Vagina (tissue), 2 donors: ENCODE results near the gene EHD1. TPM values are rescaled to one million over a fixed set of nuclear protein-coding genes. Genes with fewer than 3 reads are reported as not detected.

Source experiments
- DNase-seq, 2 donors: peaks; one replicate each; pipeline ENCODE4 v3.0.0-alpha.2; 2017; ENCODE audit errors: extremely low spot score in 2 of 2
- H3K27ac ChIP-seq: fragments of 200-600 bp; sonication (generic); one replicate; pipeline ENCODE4 v1.5.1; 2019
- H3K27me3 ChIP-seq: fragments of 200-600 bp; sonication (generic); one replicate; pipeline ENCODE4 v1.5.1; 2019
- H3K36me3 ChIP-seq, 2 donors: fragments of 200-600 bp; sonication (generic); one replicate each; pipeline ENCODE4 v1.5.1; 2017 to 2019
- H3K4me1 ChIP-seq: fragments of 200-600 bp; sonication (generic); one replicate; pipeline ENCODE4 v1.5.1; 2019
- H3K4me3 ChIP-seq, 2 donors: fragments of 200-600 bp; sonication (generic); 1 replicate in 1 of 2; 2 replicates in 1 of 2; pipeline ENCODE4 v1.5.1; 2016 to 2019
- H3K9me3 ChIP-seq: fragments of 200-600 bp; sonication (generic); one replicate; pipeline ENCODE4 v1.5.1; 2019
- POLR2A ChIP-seq, 2 donors: fragments of 450-650 bp; IDR thresholded peaks; one replicate each; pipeline ENCODE4 v1.6.1; 2017; ENCODE audit warnings: antibody characterized with exemption in 2 of 2, mild to moderate bottlenecking in 2 of 2, moderate library complexity in 2 of 2
- POLR2AphosphoS5 ChIP-seq, 2 donors: sonication (generic); formaldehyde crosslinking; IDR thresholded peaks; one replicate each; pipeline ENCODE4 v1.9.0; 2017; ENCODE audit warnings: antibody characterized with exemption in 2 of 2, mild to moderate bottlenecking in 2 of 2, low read depth in 1 of 2; ENCODE audit not compliant: insufficient read depth in 1 of 2
- intact Hi-C: fragments of 100-400 bp; cut with DNase I; formaldehyde crosslinking; loops from one replicate; pipeline ENCODE4 v1.15.1; 2023
- total RNA-seq: library from RNA; depleted of rRNA; stranded (reverse); fragments of >200 nt; gene quantifications from one replicate; pipeline ENCODE4 v1.2.3, GENCODE V29; 2016
- TF ChIP-seq, protein P1 (sequence below), 3 experiments: fragments of 450-650 bp in 2 of 3; fragments of 200-600 bp in 1 of 3; sonication (generic) in 1 of 3; IDR thresholded peaks; one replicate each; pipeline ENCODE4 v1.5.1; 2017 to 2019; ENCODE audit warnings: antibody characterized with exemption in 3 of 3, mild to moderate bottlenecking in 2 of 3, moderate library complexity in 2 of 3

The EHD1 gene
- total RNA-seq, 1 donor from 2014 or later, result 61.6 TPM

DNA sequence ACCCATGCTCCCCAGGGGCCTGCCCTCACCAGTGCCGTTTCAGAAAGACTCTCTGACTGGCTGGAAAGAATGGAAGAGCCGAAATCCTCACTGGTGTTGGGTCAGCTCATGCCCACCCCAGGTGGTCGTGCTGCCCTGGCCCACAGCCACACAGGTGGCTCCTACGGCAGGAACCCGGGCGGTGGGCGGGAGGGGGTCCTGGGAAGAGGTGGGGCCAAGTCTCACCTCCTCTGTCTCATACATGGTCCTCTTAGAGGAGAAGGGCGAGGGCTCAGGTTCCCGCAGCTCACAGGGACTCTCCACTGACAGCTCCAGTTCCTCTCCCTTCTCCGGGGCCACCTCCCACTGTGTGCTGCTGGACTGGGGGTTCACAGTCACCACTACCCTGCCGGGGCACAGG is 30.3 kb upstream of the EHD1 start:
- intact Hi-C loops, result no loop called here
- Histone ChIP-seq H3K4me3 (no peak overlapping the region), H3K27me3 (no peaks in the 10 kb centered on the region), H3K36me3 (peaks cover 3 to 89% of the 10 kb centered on the region in 2 donors), H3K9me3 (no peaks in the 10 kb centered on the region), H3K4me1 (no peaks in the 10 kb centered on the region), H3K27ac (no peak overlapping the region)
- TF ChIP-seq, protein P1, sequence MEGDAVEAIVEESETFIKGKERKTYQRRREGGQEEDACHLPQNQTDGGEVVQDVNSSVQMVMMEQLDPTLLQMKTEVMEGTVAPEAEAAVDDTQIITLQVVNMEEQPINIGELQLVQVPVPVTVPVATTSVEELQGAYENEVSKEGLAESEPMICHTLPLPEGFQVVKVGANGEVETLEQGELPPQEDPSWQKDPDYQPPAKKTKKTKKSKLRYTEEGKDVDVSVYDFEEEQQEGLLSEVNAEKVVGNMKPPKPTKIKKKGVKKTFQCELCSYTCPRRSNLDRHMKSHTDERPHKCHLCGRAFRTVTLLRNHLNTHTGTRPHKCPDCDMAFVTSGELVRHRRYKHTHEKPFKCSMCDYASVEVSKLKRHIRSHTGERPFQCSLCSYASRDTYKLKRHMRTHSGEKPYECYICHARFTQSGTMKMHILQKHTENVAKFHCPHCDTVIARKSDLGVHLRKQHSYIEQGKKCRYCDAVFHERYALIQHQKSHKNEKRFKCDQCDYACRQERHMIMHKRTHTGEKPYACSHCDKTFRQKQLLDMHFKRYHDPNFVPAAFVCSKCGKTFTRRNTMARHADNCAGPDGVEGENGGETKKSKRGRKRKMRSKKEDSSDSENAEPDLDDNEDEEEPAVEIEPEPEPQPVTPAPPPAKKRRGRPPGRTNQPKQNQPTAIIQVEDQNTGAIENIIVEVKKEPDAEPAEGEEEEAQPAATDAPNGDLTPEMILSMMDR (IDR thresholded peaks at IDR 0.05), result no peak
- TF ChIP-seq POLR2AphosphoS5 (IDR thresholded peaks at IDR 0.05; ENCODE audit: insufficient read depth in 1 of 2, low read depth in 1 of 2), result no peak
- no peak for TF ChIP-seq POLR2A (IDR thresholded peaks at IDR 0.05)
- no peak for DNase-seq

DNA sequence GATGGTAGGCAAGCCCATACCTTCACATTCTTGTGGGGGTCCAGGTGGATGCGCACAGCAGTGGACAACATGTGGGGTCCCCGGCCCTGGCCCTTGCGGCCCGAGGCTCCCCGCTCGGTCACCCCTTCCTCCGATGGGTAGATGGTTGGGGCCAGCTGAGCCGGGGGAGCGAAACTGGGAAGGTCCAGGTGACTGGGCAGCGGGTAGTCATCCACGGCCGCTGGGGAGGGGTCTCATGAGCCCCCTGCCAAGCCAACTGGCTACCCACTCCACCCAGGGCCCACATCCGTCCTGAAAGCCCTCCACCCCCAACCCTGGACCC is 27.9 kb upstream of the EHD1 start:
- no peak overlapping the region for H3K27ac ChIP-seq
- no peaks in the 10 kb centered on the region for H3K9me3 ChIP-seq
- peaks cover 3 to 88% of the 10 kb centered on the region in 2 donors for H3K36me3 ChIP-seq
- intact Hi-C loops, result no loop called here
- H3K4me3 ChIP-seq, result no peak overlapping the region
- no peaks in the 10 kb centered on the region for H3K27me3 ChIP-seq
- DNase-seq, result no peak
- TF ChIP-seq POLR2AphosphoS5 (IDR thresholded peaks at IDR 0.05; ENCODE audit: insufficient read depth in 1 of 2, low read depth in 1 of 2) (no peak), POLR2A (IDR thresholded peaks at IDR 0.05) (no peak)
- TF ChIP-seq, protein P1 (IDR thresholded peaks at IDR 0.05), result no peak
- H3K4me1 ChIP-seq, result no peaks in the 10 kb centered on the region

DNA sequence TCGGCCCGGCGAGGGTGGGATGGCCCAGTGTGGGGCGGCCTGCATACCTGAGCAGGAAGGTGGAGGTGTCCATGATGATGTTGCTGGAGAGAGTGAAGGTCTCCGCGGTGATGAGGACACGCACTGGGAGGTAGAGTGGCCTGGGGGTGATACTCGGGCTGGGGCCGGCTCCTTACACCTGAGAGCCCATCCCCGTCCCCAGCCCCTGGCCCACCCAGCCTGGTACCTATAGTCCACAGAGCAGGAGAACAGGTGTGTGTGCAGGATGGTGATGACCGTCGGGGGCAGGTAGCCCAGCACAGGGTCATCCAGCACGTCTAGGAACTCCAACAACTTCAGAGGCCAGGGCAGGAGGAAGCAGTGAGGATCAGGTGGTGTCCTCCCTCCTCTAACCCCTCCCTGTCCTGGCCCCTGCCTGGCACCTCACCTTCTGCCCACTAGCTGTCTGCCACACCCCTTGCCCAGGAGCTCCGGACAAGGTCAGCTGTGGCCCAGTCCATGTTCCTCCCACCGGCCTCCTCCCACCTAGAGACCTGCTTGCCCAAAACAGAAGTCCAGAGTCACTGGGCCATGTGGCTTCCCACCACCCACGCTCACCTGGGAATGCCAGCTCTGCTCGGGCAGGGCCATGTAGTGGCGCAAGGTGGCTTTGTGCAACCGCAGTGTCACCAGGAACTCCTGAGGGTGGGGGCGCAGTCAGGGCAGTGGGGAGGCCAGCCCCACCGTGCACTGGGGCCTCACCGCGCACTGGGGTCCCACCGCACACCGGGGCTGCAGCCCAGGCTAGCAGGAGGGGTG is 27.3 kb upstream of the EHD1 start:
- TF ChIP-seq POLR2A (IDR thresholded peaks at IDR 0.05), result no peak
- TF ChIP-seq, protein P1 (IDR thresholded peaks at IDR 0.05), result no peak
- TF ChIP-seq POLR2AphosphoS5 (IDR thresholded peaks at IDR 0.05; ENCODE audit: insufficient read depth in 1 of 2, low read depth in 1 of 2), result no peak
- H3K9me3 ChIP-seq, result no peaks in the 10 kb centered on the region
- H3K36me3 ChIP-seq, result peaks cover 0 to 88% of the 10 kb centered on the region in 2 donors
- H3K27ac ChIP-seq, result no peak overlapping the region
- no peaks in the 10 kb centered on the region for H3K4me1 ChIP-seq
- DNase-seq, result no peak
- H3K4me3 ChIP-seq, result no peak overlapping the region
- intact Hi-C loops, result no loop called here
- no peaks in the 10 kb centered on the region for H3K27me3 ChIP-seq

- Histone ChIP-seq H3K27ac (no peak overlapping the region), H3K9me3 (no peaks in the 10 kb centered on the region), H3K36me3 (peaks cover 0 to 78% of the 10 kb centered on the region in 2 donors), H3K4me3 (no peak overlapping the region), H3K27me3 (no peaks in the 10 kb centered on the region), H3K4me1 (no peaks in the 10 kb centered on the region)
- intact Hi-C loops, result no loop called here
- no peak for DNase-seq
- TF ChIP-seq POLR2AphosphoS5 (IDR thresholded peaks at IDR 0.05; ENCODE audit: insufficient read depth in 1 of 2, low read depth in 1 of 2) (no peak), POLR2A (IDR thresholded peaks at IDR 0.05) (no peak)
- TF ChIP-seq, protein P1 (IDR thresholded peaks at IDR 0.05), result no peak
Observed at GRCh38 chr11:64903291-64903833, 24.9 kb upstream of the EHD1 start.
